Measurements from ENCODE around the gene GPR89A.
"Not testable (repeated sequence)": the region's sequence is repeated elsewhere in the genome, so short reads cannot be mapped to it uniquely, and the experiment has no call there.

Gene GPR89A

GRCh38 chr1:145670995-145671745 lies 63.4 kb downstream of the GPR89A start:
- not testable (repeated sequence) for DNase-seq (ENCODE audit: low read depth); H3K4me3 ChIP-seq (ENCODE audit: low read depth, low read length)

- not testable (repeated sequence) for H3K4me3 ChIP-seq (ENCODE audit: low read depth, low read length); DNase-seq (ENCODE audit: low read depth)
Observed at GRCh38 chr1:145673217-145673616, 65.4 kb downstream of the GPR89A start.

GRCh38 chr1:145684858-145685257 lies 77.1 kb downstream of the GPR89A start:
- DNase-seq (ENCODE audit: low read depth) = not testable (repeated sequence)

GRCh38 chr1:145686078-145686477 lies 78.3 kb downstream of the GPR89A start:
- not testable (repeated sequence) for DNase-seq (ENCODE audit: low read depth); H3K4me3 ChIP-seq (ENCODE audit: low read depth, low read length)

More at GRCh38 chr1:145684858-145685257, 77.1 kb downstream of the GPR89A start:
- not testable (repeated sequence) for H3K4me3 ChIP-seq (ENCODE audit: low read depth, low read length)

GRCh38 chr1:145688328-145688727 lies 80.5 kb downstream of the GPR89A start:
- TF ChIP-seq CTCF (IDR thresholded peaks at IDR 0.05; ENCODE audit: insufficient read depth, low read depth, low read length, missing control alignments) = no peak
- H3K4me3 ChIP-seq (ENCODE audit: low read depth, low read length) = no peak overlapping the region
- DNase-seq (ENCODE audit: low read depth) = no peak

- TF ChIP-seq CTCF (IDR thresholded peaks at IDR 0.05; ENCODE audit: insufficient read depth, low read depth, low read length, missing control alignments) = no peak
- no peak for DNase-seq (ENCODE audit: low read depth)
- no peak overlapping the region for H3K4me3 ChIP-seq (ENCODE audit: low read depth, low read length)
Observed at GRCh38 chr1:145688924-145689323, 81.1 kb downstream of the GPR89A start.

- no peak for TF ChIP-seq CTCF (IDR thresholded peaks at IDR 0.05; ENCODE audit: insufficient read depth, low read depth, low read length, missing control alignments)
- H3K4me3 ChIP-seq (ENCODE audit: low read depth, low read length) = no peak overlapping the region
Observed at GRCh38 chr1:145689922-145690321, 82.1 kb downstream of the GPR89A start.

GRCh38 chr1:145690587-145691558 lies 83.1 kb downstream of the GPR89A start:
- peak; percentile 73 for DNase-seq (ENCODE audit: low read depth)
- no peak overlapping the region for H3K4me3 ChIP-seq (ENCODE audit: low read depth, low read length)
- no peak for TF ChIP-seq CTCF (IDR thresholded peaks at IDR 0.05; ENCODE audit: insufficient read depth, low read depth, low read length, missing control alignments)

More at GRCh38 chr1:145689922-145690321, 82.1 kb downstream of the GPR89A start:
- DNase-seq (ENCODE audit: low read depth) = no peak
